Eye (tissue), 1 donor: ENCODE measurements around the gene PDLIM4.

ENCODE experiments used
- DNase-seq: peaks from one replicate; pipeline ENCODE4 v3.0.0-alpha.2; 2015

PDLIM4 gene

DNA sequence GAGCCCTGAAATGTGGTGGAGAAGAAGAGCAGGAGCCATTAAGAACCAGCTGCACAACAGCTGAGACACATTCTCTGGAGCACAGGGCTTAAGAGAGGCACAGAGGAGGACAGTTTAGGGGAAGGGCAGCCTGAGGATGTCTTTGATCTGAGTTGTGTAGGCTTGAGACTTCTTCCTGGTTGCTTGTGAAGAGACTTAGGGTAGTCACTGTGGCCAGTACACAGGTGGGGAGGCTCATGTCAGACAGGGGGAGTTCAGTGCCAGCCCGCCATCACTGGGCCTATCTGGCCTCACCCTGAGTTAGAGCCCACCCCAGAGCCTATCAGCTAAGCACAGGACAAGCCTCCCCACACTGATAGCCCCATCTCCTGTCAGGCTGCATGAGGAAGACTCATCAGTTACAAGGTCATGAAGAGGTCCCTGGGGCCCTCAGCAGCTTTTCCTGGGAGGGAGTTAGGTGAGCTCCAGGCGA is 56.5 kb downstream of the PDLIM4 start:
- DNase-seq, result no peak

DNA sequence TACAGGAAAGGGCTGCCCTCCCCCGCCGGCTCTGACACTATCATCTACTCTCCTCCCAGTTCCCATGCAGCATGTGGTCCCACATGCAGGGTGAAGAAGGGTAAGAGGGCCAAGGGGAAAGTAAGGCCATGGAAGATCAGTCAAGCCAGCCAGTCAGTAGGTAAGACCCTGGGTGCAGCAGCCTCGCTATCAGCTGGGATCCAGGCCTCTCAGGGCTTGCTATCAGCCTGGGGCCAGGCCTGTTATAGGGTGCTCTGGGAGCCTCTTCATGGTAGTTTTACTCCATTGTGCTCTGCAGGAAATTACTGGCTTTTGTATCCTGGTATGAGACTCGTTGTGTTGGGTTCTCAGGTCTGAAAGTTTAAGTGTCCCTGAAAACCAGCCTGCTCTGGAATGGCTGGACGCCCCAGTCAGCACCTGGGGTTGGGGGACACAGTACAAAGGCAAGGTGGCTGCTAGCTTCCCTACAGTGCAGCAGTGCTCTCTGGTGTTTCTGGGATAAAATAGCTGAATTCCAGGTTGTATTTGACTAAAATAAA is 58.1 kb downstream of the PDLIM4 start:
- no peak for DNase-seq

DNA sequence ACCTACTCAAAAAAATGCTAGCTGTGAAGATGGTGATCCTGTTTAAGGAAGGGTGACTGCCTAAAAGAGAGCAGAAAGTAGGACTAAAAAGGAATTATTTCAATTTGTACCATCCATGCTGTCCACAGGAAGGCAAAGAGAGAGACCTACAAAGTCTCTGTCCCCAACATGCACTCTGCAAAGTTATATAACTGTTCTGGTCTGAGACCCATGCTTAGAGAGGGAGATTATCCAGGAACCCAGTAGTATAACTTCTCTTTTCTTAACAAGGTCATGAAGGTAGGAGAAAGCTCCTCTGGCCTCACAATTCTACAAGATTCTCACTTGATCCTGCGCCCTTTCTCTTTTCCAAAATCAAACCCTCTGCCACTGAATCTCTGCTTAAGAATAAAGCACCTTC is 62.5 kb downstream of the PDLIM4 start:
- no peak for DNase-seq

DNA sequence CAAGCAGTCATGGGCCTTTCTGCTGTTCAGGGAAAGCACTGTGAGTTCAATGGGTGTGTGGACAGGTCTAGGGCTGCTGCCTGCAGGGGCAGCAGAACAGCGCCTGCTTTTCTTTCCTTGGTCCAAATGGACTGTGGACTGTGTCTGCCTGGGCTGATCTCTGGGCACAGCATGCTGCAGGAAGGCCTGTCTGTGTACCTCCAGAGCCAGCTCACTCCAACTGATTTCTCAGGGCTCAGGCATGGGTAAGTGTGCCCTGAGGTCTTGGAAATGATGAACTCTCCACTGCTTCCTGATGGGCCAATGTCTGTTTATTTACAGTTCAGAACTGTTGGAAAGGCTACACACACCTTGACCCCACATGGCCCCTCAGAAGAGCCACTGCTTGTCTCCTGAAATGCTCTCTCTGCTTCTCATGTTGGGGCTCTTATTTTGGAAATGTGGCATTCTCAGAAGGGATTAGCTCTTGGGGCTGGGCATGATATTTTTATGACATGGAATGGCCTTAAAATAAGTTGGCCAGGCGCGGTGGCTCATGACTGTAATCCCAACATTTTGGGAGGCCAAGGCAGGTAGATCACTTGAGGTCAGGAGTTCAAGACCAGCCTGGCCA is 63.7 kb downstream of the PDLIM4 start:
- no peak for DNase-seq

DNA sequence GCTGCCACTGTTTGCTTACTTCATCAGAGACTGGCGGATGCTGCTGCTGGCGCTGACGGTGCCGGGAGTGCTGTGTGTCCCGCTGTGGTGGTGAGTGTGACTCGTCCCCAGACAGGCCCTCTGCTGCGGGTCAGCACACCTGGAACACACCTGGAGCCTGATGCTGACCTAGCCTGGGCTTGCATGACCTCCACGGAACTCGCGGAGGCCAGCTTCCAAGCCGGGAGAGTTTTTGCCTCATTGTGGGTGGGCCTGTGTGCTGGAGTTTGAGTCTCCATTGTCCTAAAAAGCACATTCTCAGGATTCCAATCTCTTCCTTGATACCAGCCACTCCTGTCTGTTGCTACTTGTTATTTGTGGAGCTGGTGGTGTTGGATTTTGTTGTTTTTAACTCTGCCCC is 64.8 kb downstream of the PDLIM4 start:
- DNase-seq, result peak; percentile 42
